RCC 7860 (cell line): ENCODE data around the gene GLUL.

Experiments
- DNase-seq: peaks from one replicate; pipeline ENCODE4 v3.0.0-alpha.2; 2015; ENCODE audit warnings: low spot score
- FAIRE-seq: peaks from 2 replicates; lab custom pipeline; 2012; peaks lifted over from hg19 to GRCh38; lab: Jason Lieb, UNC

The GLUL gene

GRCh38 chr1:182332261-182333060, 59.1 kb downstream of the GLUL start:
- no peak for FAIRE-seq
- DNase-seq, result no peak
